ENCODE results near the gene KCNMB2.

Gene KCNMB2

DNA sequence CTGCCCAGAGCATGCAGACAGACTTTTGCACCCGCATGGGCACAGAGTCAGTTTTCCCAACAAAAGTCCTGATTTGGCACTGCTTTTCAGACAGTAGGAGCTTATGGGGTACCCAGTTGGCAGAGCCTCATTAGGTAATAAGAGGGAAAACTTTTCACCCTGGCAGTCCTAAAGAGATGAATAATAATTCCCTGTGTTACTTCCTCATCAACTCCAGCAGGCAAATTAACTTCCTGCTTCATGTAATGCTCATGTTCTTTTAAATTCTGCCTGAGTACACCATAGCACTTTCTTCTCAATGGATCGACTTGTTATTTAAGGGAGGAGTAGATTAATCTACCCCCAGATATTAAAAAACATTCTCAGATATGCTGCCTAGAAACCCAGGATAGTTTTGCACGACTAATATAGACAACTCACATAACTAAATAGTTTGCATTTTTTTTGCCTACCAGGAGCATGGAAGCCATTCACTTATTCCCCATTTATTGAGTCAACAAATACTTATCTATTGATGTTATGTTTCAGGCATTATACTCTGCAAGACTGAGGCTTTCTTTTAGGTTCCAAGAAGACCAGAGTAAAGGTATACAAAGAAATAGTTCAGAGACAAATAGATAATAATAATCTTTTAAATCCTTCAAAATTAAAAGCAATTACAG lies 214.5 kb downstream of the KCNMB2 start:
- DNase-seq (ENCODE audit: low read depth in 1 of 2, low spot score in 1 of 2), result no peak

DNA sequence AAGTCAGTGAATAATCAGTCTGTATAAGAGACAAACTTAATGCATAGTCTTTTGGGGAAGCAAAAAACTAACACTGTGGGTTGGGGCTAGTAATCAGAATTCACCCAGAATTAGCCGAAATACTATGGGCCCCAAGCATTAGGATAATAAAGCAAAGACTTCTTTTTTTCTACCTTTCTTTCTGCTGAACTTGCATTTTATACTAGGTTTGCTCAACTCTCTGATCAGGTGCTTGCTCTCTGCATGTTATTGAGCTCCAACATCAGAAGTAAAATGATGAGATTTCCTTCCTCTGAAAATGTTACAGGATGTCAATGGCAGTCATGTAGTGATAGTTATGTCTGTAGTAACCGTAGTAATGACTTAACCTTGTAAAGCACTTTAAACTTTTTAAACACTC lies 216.6 kb downstream of the KCNMB2 start:
- DNase-seq (ENCODE audit: low read depth in 1 of 2, low spot score in 1 of 2), result no peak

DNA sequence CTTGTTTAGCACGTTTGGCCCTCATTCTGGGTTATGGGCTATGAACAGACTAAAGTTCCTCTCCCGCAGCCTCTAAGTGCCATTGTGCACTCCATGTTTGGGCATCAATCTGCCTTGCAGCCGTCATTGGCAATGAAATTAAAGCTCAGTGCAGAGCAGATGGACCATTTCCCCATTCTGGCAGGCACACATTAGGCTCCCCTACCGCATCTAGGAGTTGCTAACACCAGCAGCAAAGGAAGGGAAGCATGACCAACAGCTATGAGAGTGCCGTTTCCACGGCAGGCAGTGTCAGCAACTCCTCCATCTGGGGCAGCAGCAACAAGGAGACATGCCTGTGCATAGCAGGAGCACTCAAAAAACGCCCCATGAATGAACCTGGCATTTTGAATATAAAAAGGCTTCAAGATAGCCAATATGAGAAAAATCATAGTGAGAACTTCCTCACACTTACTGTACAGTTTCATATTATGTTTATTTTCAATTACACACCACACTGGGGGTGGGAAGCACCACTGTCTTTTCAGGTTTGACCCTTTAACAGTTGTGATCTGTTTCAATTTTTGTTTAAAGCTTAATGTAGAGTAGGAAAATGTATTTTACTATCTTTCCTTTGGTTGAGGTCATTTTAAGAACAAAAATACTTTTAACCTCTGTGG lies 218.7 kb downstream of the KCNMB2 start:
- DNase-seq (ENCODE audit: low read depth in 1 of 2, low spot score in 1 of 2), result no peak

DNA sequence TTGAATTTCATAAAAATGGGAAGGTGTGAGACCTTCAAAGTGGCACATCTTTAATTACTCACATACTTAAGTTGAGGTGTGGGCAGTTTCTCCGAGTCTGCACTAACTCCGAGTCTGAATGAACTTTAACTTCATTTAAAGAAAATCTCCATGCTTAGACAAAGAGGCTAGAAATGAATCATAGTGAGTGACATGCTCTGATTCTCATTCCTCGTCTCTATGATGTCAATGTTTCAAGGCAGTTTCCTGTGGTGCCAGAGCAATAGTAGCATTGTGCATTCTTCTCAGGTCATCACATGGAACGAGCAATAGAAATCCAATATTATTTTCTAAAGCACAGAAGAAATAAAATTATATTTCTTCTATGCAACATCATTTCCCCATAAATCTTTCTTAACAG lies 224.8 kb downstream of the KCNMB2 start:
- DNase-seq (ENCODE audit: low read depth in 1 of 2, low spot score in 1 of 2), result no peak

DNA sequence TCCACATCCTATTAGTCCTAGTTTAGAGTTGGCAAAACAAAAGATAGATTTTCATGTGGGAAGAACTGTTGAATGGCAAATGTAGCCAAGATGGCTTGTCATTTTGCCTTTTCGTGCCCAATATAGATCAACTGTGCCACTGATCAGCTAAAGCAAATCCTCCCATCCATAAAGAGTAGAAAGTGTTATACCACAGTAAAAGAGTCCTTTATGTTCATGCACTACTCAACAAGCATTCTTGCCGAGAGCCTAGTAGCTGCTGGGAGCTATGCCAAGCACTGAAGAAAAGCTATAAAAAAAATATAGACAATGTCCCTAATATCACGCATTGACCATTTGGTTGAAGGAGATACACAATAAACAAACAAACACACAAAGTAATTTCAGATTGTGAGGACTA lies 225.2 kb downstream of the KCNMB2 start:
- DNase-seq (ENCODE audit: low read depth in 1 of 2, low spot score in 1 of 2), result no peak

DNA sequence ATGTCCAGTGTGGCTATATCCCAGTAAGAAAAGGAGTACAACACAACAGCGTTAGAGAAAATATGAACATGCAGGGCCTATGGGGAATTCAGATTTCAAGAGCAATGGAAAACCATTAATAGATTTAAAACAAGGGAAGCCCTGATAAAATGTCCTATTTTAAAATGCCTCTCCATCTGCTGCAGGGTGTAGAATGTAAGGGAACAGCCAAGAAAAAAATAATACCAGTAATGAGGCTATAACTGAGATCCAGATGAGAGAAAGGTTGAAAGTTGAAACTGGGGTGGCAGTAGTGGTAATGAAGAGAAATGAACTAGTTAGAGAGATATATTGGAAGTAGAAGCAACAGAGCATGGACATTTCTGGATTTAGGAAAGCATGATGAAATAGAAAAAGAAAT lies 226.1 kb downstream of the KCNMB2 start:
- no peak for DNase-seq (ENCODE audit: low read depth in 1 of 2, low spot score in 1 of 2)

DNA sequence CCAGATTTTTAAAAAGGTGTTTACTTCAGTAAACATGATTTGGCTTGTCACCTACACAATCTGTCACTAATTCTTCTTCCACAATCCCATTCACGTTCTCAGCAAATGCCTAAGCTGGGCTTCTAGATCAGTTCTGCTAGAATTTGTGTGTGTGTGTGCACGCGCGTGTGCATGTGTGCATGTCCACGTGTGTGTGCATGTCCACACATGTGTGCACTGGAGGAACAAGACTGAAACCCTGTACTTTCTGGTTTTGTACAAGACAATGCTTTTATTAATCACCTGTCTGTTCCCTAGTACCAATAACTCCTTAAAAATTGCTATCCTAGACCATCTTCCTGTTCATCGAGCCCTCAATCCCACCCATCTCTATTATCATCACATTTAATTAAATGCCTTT lies 229.2 kb downstream of the KCNMB2 start:
- no peak for DNase-seq (ENCODE audit: low read depth in 1 of 2, low spot score in 1 of 2)

DNA sequence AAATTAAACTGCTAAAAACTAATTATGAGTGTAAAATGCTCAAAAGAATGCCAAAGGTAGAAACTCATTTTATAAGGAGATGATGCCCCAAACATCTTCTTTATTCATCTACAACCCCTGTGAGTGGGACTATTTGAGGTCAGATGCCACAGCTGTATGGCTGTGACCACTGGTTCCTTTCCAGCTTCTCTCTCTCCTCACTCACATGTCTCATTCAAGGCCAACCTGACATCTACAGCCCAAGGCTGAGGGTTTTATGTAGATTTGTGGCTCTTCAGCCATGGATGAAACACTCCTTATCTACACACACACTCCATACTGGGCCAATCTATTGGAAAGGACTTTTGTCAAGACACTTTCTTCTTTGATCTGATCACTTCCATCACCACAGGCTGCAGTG lies 231.3 kb downstream of the KCNMB2 start:
- DNase-seq (ENCODE audit: low read depth in 1 of 2, low spot score in 1 of 2), result no peak

DNA sequence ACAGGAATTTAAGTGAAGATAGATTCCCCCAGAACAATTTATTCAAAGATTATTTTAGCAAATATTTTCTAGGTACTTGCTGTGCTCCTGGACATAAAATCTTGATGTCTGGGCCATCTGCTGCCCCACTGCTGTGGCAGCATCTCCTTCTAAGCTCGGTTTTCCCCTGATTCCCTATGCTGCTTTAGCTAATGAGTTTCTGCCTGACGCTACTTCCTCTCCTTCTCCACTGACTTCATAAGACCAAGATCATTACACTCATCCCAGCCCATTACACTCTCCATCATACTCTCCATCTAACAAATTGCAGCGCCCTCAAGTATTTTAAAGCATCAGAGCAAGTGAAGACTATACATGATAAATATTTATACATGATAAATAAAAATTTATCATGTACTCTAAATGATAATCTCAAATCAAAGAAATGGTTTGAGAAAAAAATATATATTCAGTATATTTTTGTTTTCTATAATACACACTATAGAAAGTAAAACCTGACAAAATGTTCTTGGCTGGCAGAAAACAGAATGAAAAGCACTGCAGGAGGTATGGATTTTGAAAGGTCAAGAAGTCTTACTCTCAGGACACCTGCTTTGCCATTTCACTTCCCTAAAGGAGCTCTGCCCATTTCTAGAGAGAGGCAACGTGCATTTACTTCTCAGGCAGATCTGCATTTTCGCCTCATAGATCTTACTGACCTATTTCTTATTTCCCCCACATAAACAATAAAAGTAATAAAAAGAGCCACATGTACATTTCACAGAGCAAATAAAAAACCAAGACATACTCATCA lies 232.0 kb downstream of the KCNMB2 start:
- DNase-seq (ENCODE audit: low read depth in 1 of 2, low spot score in 1 of 2), result no peak

DNA sequence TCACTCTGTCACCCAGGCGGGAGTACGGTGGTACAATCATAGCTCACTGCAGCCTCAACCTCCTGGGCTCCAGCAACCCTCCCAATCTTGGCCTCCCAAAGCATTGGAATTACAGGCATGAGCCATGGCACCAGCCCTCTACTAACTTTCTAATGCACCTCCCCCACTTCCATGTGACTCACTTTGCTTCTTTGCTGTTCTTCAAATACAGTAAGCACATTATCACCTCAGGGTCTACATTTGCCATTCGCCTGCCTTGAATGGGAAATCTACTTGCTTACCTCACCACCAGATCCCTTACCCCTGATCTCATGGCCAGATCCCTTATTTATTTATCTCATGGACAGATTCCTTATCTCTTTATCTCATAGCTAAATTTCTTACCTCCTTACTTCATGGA lies 235.3 kb downstream of the KCNMB2 start:
- no peak for DNase-seq (ENCODE audit: low read depth in 1 of 2, low spot score in 1 of 2)

DNA sequence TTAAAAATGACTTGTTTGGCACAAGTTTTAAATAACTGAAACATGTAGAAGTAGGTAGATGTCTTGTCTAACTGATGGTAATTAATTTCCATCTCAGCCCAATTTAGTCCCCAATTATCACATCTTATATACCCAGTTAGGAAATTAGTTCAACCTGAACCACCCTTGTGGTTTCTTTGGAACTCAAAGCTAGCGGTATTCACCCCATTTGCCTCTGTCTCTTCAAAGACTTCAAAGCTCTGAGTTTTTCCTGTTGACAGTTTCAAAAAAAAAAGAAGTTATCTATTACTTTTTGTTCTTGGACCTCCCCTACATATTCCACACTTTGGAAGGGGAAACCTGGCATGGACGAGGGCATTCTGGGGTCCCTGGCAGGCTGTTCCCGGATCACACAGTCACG lies 236.5 kb downstream of the KCNMB2 start:
- no peak for DNase-seq (ENCODE audit: low read depth in 1 of 2, low spot score in 1 of 2)

DNA sequence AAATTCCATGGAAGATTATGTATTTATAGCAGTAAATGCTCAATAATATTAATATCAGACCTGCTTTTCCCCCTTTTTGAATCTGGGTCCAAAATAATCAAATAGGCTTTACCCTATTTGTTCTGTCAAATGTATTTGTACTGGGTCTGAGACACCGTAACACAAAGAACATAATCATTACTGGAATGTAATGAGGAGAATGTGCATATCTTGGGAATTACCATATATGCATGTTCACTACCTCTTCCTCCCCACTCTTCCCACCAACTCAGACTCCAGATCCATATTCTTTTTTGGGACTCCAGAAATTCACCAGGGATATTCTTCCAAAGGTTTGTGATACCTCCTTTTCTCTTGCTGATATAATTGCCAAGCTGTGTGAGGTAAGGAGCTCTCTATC lies 237.1 kb downstream of the KCNMB2 start:
- DNase-seq (ENCODE audit: low read depth in 1 of 2, low spot score in 1 of 2), result no peak

DNA sequence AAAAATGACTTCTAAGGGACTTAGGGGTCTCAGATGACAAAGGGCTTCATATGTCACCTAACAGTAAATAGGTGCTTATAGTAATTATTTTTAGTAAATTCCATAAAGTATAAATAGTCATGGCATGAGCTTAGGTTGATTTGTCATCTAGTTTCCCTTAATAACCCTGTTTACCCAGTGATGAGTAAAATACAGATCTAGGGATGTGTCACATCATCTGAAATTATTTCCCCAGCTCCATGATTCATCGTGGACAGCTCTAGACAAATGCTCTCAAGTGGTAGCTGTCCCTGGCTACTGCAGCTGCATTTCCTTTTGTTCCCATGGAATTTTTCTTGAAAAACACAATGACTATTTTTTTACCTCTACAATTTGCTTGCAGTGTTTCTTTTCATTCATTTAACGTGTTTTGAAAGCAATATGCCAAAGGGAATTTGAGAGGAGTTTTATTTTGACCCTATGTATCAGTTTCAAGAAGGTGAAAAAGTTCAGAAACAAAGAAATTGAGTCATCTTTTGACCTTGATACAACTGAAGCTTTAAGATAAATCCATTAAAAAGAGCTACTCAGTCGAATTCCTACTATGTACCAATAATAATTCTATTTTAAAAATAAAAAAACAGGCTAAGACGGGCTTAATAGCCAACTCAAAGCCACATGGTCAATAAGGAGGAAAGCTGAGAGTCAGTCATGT lies 241.6 kb downstream of the KCNMB2 start:
- no peak for DNase-seq (ENCODE audit: low read depth in 1 of 2, low spot score in 1 of 2)

DNA sequence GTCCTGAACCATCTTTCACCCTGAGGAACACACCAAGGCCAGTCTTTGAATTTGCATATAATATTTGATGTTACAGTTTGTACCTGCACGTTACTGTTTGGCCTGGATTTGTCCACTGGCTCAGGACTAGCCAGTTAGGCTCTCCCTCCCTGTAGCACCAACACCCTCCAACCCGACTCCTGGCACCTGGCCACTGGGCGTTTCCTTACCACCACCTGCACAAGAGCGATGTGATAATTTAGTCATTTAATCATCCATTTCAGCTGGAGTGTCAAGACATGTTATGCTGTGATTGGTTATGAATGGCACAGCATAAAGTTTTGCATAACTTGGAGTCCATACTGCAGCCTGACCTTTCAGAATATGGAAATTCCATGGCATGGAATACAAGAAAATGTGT lies 242.4 kb downstream of the KCNMB2 start:
- no peak for DNase-seq (ENCODE audit: low read depth in 1 of 2, low spot score in 1 of 2)

DNA sequence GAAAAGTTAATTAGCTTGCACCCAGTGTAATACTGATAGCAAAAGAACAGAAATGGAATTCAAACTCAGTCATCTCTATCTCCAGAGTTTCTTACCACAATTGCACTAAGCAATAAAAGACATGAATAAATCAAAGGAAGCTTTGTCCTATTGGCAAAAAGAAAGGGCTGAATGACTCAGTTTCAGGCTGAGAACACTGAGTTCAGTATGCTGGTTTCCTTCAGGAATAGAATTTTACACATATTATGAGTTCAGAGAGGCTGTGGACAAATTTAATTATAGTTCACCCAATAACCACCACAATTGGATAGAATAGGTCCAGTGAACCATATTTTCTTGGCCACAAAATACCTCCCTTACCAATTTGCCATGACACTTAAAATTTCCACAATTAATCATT lies 249.7 kb downstream of the KCNMB2 start:
- no peak for DNase-seq (ENCODE audit: low read depth in 1 of 2, low spot score in 1 of 2)

DNA sequence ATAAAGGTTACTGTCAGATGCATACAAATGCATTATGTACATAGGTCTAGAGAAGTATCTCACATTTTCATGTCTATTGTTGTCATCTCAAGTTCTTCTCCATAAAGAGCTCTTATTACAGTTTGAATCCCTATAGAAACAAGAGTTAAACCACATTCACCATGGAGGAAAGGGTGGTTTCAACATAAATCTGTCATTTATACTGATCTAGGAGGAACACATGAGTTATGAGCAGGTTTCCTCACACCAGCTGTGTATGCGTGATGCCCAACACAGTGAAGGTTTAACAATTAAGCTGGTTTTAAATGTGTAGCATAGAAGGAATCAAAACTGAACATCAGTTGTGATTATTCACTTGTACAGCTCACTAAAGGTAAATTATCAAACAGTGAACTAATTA lies 251.7 kb downstream of the KCNMB2 start:
- no peak for DNase-seq (ENCODE audit: low read depth in 1 of 2, low spot score in 1 of 2)

DNA sequence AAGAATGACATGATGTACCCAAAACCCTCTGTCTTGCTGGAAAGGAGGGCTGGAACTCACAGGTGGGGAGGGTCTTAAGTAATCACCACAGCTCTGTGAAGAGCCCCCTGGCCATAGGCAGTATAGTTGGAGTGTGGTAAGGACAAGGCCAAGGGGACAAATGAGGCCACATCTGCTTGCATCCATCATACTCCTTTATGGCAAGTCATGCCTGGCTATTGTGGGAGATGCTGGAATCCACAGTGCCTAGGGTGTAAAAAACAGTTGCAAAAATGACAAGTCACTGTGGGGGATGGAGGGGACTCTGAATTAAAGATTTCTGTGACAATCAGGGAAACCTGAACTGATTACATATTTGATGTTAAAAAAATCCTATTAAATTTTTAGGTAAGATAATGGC lies 258.5 kb downstream of the KCNMB2 start:
- DNase-seq (ENCODE audit: low read depth in 1 of 2, low spot score in 1 of 2), result no peak

DNA sequence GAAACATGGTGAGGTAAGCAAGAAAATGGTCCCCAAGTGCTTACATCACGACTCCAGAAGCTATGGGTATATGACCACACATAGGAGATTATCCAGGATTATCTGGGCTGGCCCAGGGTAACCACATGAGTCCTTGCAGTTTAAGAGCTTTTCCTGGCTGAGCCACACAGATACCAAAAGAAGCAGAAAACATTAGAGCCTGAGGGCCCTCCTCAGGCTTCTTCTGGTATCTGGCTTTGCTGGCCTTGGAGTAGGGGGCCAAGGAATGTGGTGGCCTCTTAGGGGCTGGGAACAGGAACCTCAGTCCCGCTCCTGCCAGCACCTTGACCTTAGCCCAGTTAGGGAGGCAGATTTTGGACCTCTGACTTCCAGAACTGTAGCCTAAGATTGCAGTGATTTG lies 259.1 kb downstream of the KCNMB2 start:
- no peak for DNase-seq (ENCODE audit: low read depth in 1 of 2, low spot score in 1 of 2)

DNA sequence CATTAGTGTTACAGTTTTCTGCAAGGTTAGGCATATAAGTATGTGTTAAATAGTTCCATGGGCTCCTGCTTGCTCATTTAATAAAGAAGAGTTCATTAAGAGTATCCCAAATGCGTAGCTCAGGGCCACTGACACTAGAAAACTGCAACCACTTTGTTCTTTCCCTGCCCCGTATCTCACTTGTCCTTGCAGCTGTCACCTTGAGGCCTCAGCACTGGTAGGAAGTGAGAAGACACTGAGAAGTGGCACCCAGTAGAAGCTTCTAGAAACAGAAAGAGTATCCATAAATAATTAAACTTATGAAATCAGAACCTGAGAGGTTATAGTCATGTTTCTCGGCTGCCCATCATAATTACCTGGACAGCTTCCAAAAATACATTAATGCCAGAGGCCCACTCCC lies 266.0 kb downstream of the KCNMB2 start:
- DNase-seq (ENCODE audit: low read depth in 1 of 2, low spot score in 1 of 2), result no peak

DNA sequence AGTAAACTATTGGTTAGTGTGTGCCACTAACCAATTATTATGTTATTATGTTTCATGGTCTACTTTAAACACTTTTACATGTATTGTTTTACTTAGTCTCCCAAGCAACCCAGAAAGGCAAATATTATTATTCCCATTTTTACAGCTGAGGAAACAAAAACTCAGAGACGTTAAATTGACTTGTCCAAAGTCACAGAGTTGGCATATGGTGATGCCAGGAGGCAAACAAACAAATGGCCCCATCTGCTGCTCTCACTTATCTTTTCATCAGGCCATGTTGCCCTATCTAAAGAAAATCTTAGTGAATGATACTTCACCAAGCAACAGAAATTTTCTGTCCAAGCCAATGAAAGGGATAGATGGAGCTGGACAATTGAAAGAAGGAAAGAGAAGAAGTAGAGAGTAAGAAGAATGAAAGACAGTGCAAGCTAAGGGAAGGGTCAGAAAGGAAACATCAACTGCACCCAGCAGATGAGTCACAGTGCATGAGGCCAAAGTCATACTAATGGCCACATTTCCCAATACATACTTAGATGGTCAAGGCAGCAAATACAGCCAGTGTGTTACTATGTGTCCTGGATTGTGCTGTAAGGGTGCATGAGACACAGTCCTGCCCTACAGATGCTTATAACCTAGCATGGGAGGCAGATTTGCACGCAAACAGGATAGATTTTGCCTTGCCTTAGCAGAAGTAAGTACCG lies 266.9 kb downstream of the KCNMB2 start:
- DNase-seq (ENCODE audit: low read depth in 1 of 2, low spot score in 1 of 2), result no peak

DNA sequence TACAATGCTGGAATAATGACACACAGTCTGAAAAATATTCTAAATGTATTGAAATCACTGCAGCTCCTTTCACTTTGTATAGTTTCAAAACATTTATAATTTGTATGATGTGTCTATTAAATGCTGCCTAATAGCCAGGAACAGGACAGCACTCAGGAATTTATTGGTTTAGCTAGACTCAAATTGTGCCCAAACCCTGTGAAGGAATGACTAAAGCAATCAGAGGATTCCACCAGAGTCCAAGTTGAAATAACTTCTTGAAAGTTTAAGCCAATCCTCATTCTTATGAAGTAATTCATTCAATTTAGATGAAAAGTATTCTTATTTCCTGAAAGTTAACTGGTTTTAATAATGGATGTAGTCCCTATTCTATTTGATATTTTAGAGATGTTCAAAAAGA lies 268.4 kb downstream of the KCNMB2 start:
- DNase-seq (ENCODE audit: low read depth in 1 of 2, low spot score in 1 of 2), result no peak
